ENCODE data around the gene CLDN4.
"Not testable (repeated sequence)": the region's sequence is repeated elsewhere in the genome, so short reads cannot be mapped to it uniquely, and the experiment has no call there.

CLDN4 gene

DNA sequence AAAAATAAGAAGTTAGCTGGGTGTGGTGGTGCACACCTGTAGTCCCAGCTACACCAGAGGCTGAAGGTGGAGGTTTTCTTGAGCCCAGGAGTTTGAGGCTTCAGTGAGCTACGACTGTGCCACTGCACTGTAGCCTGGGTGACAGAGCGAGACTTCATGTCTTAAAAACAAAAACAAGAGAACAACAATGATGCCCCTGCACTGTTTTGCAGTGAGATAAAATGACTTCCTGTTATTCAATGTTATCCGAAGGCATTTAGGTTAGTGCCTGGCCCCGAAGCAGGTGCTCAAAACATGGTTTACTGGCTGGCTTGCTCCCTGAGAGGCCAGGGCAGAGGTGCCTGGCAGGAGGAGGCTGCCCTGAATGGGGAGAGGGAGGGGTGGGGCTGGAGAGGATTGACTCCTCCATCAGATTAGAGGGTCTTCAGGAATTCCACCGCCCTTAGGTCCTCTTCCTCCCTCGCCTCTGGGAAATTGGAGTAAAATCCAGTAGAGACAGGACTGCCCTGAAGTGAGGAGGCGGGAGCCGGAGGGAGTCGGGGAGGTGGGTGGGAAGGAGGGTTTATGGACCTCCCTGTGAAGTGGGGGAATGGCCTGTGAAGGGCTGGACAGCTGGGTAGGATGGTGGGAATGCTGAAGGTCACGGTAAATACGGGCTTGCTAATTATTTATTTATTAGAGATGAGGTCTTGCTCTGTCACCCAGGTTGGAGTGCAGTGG, 6.8 kb upstream of the CLDN4 start:
- DNase-seq (ENCODE audit: low read depth) = no peak

GRCh38 chr7:73824986-73825385, 5.8 kb upstream of the CLDN4 start:
- DNase-seq (ENCODE audit: low read depth) = no peak

DNA sequence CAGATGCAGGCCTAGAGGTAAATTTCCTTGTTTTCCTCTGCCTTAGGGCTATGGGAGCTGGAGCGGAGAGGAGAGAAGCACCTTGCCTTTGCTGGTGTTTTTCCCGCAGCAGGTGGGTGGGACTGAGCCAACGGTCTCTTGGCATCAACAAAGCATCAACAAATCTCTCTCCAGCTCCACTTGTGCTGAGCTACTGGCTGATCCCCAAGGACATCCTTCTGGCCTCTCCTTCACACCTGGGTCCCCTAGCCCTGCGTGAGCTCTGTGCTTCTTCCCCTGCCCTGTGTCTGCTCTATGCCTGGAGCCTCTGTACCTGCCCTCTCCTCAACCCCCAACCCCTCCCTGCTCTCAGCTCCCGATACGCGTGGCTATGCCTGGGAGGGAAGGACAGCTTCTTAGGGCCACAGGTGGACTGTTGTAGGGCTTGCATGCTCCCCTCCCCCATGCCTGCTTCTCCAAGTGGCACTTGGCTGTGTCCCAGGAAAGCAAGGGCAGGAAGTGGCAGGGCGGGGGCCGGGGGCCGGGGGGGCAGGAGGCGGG, 3.2 kb upstream of the CLDN4 start:
- no peak for DNase-seq (ENCODE audit: low read depth)

DNA sequence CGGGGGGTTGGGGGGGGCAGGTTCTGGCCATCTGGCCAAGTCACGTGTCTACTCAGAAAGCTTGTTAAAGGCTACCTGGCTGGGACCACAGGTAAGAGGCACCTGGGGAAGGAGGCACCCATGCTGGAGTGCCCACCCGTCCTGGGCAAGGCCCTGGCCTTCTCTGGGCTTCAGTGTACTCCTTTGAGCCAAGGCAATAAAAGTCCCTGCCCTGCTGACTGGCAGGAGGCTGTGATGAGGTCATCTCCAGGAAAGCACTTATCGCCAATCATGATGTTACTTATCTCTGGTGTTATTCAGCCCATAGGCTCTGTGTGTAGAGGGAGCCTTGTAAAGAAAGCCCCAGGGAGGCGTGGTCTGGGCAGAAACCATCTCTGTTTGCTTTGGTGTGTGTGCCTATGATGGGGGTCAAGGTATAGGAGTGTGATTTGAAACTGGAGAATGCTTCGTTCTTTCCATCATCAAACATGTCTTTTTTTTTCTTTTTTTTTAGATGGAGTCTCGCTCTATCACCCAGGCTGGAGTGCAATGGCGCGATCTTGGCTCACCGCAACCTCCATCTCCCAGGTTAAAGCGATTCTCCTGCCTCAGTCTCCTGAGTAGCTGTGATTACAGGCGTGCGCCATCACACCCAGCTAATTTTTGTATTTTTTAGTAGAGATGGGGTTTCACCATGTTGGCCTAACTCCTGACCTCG, 2.5 kb upstream of the CLDN4 start:
- DNase-seq (ENCODE audit: low read depth) = no peak

DNA sequence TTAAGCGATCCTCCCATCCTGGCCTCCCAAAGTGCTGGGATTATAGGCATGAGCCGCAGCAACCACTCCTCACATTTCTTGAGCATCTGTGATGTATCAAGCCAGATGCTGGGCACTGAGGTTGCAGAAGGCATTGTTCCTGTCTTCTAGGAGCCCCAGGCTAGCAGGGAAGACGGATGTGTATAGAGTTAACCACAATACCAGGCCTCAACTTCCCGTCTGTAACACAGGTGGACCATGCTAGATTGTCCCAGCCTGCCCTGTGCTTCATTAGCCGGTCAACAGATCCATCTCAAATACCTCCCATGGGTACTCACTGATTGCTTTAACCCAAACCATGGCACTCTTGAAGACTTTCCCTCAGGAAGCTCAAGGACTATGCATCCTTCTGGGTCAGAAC, 1.8 kb upstream of the CLDN4 start:
- DNase-seq (ENCODE audit: low read depth) = no peak

DNA sequence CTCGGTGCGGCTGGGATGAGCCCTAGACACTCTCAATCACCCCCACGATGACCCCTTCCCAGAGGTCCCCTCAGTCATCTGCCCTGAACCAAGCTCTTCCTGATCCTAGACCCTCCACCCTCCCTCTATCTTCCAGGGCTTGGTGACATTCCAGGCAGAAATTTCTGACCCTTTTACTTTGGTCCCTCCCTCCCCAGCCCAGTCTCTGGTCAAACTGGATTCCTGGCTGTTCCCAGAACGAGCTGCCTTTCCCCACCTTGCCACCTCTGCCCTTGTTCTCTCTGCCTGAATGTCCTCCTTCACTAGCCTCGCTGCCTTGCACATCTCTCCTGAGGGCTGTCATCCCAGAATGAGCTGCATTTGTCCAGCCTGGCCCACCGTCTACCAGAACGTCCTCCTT, 1.3 kb upstream of the CLDN4 start:
- DNase-seq (ENCODE audit: low read depth) = no peak

- no peak for DNase-seq (ENCODE audit: low read depth)
Measured at GRCh38 chr7:73829921-73830680, 695 bp upstream of the CLDN4 start.

DNA sequence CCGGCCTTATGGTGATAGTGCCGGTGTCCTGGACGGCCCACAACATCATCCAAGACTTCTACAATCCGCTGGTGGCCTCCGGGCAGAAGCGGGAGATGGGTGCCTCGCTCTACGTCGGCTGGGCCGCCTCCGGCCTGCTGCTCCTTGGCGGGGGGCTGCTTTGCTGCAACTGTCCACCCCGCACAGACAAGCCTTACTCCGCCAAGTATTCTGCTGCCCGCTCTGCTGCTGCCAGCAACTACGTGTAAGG, 713 bp downstream of the CLDN4 start:
- DNase-seq (ENCODE audit: low read depth) = no peak

- no peak for DNase-seq (ENCODE audit: low read depth)
Measured at GRCh38 chr7:73831834-73832651, 1.2 kb downstream of the CLDN4 start.

DNA sequence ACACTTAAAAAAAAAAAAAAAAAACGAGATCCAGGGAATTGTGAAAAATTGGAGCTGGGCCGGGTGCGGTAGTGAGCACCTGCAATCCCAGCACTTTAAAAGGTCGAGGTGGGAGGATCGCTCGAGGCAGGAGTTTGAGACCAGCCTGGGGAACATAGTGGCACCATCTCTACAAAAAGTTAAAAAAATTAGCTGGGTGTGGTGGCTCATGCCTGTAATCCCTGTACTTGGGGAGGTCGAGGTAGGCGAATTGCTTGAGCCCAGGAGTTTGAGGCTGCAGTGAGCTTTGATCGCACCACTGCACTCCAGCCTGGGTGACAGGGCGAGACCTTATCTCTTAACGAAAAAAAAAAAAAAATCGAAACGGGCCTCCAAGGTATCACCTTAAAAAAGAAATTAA, 2.0 kb downstream of the CLDN4 start:
- no peak for DNase-seq (ENCODE audit: low read depth)

DNA sequence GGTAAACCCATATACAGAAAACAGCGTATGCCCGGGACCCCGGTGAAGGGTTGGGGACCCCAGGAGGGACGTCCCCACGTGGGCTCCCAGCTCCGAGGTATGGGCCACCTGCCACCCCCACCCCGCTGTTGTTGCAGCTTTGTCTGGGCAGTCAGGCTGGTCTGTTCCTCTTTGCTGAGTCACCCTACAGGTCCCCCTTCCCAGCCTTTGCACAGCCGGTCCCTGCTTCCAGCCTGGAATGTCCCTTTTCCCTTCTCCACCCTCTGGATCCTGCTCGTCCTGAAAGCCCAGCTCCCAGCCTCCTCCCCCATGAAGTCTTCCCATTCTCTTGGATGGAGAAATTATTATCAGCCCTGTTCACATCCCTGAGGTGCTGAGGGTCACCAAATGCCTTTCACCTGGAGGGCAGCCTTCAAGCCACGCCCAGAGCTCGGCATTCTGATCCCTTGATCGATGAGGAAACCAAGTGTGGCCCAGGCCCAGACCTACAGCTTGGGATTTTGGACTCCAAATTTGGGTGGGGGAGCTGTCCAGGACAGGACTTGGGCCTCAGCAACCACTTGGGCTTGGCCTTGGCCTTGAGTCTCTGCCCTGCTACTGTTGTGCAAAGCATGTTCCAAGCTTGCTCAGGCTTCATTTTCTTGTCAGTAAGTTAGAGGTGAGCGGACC, 2.6 kb downstream of the CLDN4 start:
- DNase-seq (ENCODE audit: low read depth) = no peak

GRCh38 chr7:73834626-73835191, 3.9 kb downstream of the CLDN4 start:
- no peak for DNase-seq (ENCODE audit: low read depth)

- not testable (repeated sequence) for DNase-seq (ENCODE audit: low read depth)
Measured at GRCh38 chr7:73837167-73837566, 6.4 kb downstream of the CLDN4 start.

GRCh38 chr7:73838642-73839041, 7.8 kb downstream of the CLDN4 start:
- DNase-seq (ENCODE audit: low read depth) = no peak

GRCh38 chr7:73839290-73839689, 8.5 kb downstream of the CLDN4 start:
- DNase-seq (ENCODE audit: low read depth) = no peak

DNA sequence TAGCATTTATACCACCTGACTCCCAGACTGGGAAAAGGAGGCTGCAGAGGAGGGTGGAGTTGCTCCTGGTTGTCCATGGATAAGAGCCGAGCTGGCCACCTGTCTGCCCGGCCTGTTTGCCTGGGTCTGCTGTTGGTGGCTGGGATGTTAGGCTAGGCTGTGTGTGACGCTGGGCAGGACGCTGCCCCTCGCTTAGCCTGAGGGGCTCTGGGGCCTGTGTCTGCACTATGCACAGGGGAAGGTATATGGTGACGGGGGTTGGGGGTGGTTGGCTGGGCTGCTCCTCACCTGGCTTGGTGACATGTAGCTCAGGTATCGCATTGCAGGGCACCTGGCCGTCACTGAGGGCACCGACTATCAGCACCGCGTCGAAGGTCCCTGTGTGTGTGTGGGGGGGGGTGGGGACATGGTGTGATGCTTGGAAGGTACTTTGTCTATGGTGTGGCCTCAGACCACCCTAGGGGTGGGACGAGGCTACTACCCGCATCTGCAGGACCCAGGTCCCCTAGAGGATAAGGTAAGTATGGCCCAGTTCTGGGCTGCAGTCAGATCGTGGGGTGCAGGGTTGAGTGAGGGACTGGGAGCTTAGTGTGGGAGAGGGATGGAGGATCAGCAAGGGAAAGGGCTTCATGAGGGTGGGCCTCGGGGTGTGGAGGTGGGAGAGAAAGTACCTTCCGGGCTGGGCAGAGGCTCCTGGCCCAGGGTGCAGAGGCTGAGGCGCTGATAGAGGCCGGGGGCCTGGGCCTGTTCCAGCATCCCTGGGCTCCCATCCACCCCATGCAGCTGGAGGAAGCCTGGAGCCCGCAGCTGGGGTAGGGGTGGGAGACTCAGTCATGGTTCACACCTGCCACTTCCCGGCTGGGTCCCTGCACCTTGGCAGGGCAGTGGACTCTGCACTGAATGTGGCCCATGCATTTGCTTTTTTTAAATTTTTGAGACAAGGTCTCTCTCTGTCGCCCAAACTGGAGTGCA, 9.2 kb downstream of the CLDN4 start:
- DNase-seq (ENCODE audit: low read depth) = no peak

GRCh38 chr7:73840715-73841379, 10.1 kb downstream of the CLDN4 start:
- no peak for DNase-seq (ENCODE audit: low read depth)

GRCh38 chr7:73841689-73842066, 10.9 kb downstream of the CLDN4 start:
- DNase-seq (ENCODE audit: low read depth) = no peak
